GM03348 (cell line): ENCODE measurements around the gene TMEM63B.
A peak's percentile ranks its signal among the peaks of the same experiment; 100 is the strongest.

Source experiments
- DNase-seq: peaks from one replicate; pipeline ENCODE4 v3.0.0; 2012; ENCODE audit warnings: low spot score

Gene TMEM63B

DNA sequence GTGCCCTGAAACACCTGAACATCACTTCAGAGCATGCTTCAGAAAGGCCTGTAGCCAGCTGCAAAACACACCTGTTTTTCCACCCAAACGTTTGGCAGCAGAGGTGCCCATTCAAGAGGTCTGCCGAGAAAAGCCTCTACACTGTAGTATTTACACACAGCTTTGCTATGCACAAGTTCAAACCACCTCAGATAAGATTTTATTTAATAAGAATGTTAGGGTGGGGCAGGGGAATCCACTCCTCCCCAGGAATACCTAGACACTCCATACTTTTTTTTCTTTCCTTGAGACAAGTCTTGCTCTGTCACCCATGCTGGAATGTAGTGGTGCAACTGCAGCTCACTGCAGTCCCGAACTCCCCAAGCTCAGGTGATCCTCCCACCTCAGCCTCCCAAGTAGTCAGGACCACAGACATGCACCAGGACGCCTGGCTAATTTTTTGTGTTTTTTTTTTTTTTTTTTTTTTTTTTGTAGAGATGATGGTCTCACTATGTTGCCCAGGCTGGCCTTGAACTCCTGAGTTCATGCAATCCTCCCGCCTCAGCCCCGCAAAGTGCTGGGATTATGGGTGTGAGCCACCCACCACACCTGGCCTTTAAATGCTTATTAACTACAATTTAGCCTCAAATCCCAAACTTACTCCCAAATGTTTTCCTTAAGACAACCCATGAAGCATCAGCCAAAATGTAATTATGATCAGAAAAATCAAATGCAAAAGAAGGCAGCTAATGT is 9.8 kb upstream of the TMEM63B start:
- no peak for DNase-seq

- peak; percentile 24 for DNase-seq
Observed at GRCh38 chr6:44119704-44120262, 7.6 kb upstream of the TMEM63B start.

- DNase-seq: no peak
Observed at GRCh38 chr6:44120692-44121443, 6.5 kb upstream of the TMEM63B start.

GRCh38 chr6:44122801-44123200 is 4.6 kb upstream of the TMEM63B start:
- no peak for DNase-seq

- no peak for DNase-seq
Observed at GRCh38 chr6:44123544-44123943, 3.8 kb upstream of the TMEM63B start.

- peak; percentile 81 for DNase-seq
Observed at GRCh38 chr6:44126320-44127149, 819 bp upstream of the TMEM63B start.

GRCh38 chr6:44128020-44128917 is 915 bp downstream of the TMEM63B start:
- peak; percentile 78 for DNase-seq

DNA sequence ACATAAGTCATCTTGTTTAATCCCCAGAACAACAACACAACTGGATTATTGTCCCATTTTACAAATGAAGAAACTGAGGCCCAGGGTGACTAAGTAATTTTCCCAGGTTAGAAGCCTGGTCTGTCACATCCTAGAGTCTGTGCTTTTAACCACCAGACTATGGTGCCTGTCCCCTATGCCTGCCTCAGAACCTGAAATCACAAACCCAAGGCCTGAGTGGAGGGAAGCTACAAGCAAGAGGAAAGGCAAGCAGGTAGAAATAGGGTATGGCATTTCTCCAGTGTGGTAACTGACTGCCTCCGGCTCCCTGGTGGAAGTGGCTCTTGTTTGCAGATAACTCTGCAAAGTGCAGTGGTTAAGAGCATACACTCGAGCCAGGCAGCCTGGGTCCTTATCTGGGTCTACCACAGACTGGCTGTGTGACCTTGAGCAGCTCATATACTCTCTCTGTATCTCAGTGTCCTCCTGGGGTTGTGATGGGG is 2.5 kb downstream of the TMEM63B start:
- DNase-seq: no peak

DNA sequence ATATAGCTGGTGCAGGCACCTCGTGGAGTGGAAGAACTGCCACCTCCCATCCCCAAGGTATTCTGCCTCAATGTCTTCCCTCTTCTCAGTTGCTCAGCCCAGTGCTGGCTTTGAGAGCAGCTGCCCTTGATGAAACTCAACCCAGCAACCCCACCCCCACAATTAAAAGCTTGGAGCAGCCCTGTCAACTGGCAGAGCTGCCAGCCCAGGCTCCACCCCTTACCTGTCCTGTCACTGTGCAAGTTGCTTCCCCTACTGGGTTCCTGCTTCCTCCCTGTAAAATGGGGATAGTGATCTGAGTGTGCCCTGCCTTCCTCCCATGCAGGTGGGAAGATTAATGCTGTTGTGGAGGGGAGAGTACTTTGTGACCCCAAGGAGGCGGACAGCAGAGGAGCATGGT is 4.5 kb downstream of the TMEM63B start:
- no peak for DNase-seq

- no peak for DNase-seq
Observed at GRCh38 chr6:44132476-44132875, 5.1 kb downstream of the TMEM63B start.

DNA sequence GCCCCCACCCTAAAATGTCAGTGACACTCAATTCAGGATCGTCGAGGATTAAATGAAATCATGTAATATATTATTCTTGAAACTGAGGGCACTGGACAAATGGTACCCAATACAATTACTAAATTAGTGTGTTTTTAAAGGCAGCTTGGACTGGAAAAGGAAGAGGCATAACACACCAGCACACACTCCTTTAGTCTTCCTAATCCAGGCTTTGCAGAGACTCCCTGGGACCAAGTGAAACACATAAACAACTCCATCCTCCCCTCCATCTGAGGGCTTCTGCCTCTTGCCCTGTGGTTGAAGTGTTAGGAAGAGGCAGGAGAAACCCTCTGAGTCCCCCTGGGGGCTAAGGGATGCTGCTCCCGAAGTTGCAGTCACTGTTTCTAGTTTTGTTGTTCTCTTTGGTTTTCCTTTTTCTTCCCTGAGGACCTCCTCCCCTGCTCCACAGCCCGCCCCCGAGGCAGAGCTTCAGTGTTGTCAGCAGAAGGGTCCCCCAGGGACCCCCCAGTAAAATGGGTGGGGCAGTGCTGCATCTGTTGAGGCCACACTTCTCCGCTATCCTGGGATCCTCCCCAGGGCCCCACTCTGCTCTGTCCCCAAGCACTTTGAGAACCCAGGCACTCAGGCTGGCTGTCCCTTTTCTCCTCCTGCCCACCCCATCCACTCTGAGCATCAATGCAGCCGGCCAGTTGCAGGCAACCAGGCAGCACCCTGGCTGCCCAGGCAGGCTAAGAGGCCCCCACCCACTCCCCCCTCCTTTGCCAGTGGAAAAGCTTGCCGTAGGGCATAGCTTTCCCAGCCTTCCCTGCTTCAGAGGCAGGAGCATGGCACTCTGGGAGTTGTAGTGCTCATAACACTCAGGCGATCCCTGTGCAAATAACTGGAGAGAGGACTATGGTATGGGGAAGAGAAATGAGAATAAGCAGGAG is 5.9 kb downstream of the TMEM63B start:
- peak; percentile 75 for DNase-seq

GRCh38 chr6:44133981-44134711 is 6.8 kb downstream of the TMEM63B start:
- DNase-seq: no peak

- no peak for DNase-seq
Observed at GRCh38 chr6:44135173-44135758, 7.9 kb downstream of the TMEM63B start.

DNA sequence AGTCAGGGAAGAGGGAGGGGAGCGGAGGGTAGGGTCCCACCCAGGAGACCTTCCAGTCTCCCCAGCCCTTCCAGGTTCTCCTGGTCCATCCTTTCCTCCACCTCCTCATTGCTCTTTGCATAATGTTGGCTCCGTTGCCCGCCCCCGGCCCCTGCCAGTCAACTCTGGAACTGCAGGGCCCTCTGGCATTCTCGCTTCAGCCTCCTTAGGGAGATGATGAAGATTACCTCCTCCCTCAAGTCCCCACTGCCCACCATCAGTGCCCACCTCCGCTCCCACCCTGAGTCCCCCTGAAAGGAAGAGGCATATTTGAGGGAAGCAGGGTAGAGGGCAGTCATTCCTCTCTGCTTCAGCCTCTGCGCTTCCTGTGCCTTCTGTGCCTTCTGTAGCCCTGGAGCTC is 8.5 kb downstream of the TMEM63B start:
- DNase-seq: no peak

GRCh38 chr6:44138717-44139350 is 11.5 kb downstream of the TMEM63B start:
- DNase-seq: no peak

DNA sequence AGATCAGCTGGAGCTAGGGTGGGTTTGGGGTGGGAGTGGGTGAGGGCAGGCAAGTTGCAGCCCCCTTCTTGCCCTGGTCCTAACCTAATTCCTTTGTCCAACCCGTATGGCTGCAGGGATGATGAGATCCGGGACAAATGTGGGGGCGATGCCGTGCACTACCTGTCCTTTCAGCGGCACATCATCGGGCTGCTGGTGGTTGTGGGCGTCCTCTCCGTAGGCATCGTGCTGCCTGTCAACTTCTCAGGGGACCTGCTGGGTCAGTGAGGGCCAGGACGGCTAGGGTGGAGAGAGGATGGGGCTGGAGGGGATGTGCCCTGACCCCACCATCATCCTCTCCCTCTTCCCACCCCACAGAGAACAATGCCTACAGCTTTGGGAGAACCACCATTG is 12.0 kb downstream of the TMEM63B start:
- no peak for DNase-seq

DNA sequence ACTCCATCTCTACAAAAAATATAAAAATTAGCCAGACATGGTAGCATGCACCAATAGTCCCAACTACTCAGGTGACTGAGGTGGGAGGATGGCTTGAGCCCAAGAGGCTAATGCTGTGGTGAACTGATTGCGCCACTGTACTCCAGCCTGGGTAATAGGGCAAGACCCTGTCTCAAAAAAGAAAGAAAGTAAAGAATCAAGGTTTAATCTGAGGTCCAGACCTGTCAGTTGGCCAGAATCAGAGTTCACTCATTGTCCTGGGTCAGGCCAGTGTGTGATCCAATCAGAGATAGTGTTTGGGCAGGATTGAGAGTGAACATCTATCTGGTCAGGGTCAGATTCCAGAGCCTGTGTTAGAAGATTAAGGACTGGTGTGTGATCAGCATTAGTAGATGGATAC is 15.5 kb downstream of the TMEM63B start:
- no peak for DNase-seq

GRCh38 chr6:44143731-44144130 is 16.4 kb downstream of the TMEM63B start:
- DNase-seq: no peak
